ENCODE results near the gene CSNK1G2.

The CSNK1G2 gene

GRCh38 chr19:1913781-1914577 is 27.0 kb upstream of the CSNK1G2 start:
- H3K27me3 Mint-ChIP-seq (ENCODE audit: low read depth): no peaks in the 10 kb centered on the region

GRCh38 chr19:1914826-1915341 is 26.1 kb upstream of the CSNK1G2 start:
- Mint-ChIP-seq H3K27ac (no peak overlapping the region), H3K9me3 (no peaks in the 10 kb centered on the region), H3K4me1 (no peaks in the 10 kb centered on the region), H3K4me3 (no peak overlapping the region), H3K27me3 (ENCODE audit: low read depth) (no peaks in the 10 kb centered on the region), H3K36me3 (ENCODE audit: low read depth) (peaks cover 21% of the 10 kb centered on the region)
- no peak for TF ChIP-seq CTCF (IDR thresholded peaks at IDR 0.05; ENCODE audit: unreplicated experiment in 3 of 3)

More at GRCh38 chr19:1913781-1914577, 27.0 kb upstream of the CSNK1G2 start:
- Mint-ChIP-seq H3K27ac (no peak overlapping the region), H3K36me3 (ENCODE audit: low read depth) (peaks cover 21% of the 10 kb centered on the region), H3K9me3 (no peaks in the 10 kb centered on the region), H3K4me3 (no peak overlapping the region), H3K4me1 (no peaks in the 10 kb centered on the region)
- TF ChIP-seq CTCF (IDR thresholded peaks at IDR 0.05; ENCODE audit: unreplicated experiment in 3 of 3): no peak

- Mint-ChIP-seq H3K36me3 (ENCODE audit: low read depth) (peaks cover 24% of the 10 kb centered on the region), H3K27me3 (ENCODE audit: low read depth) (no peaks in the 10 kb centered on the region), H3K4me3 (no peak overlapping the region), H3K27ac (no peak overlapping the region), H3K4me1 (no peaks in the 10 kb centered on the region), H3K9me3 (no peaks in the 10 kb centered on the region)
- TF ChIP-seq CTCF (IDR thresholded peaks at IDR 0.05; ENCODE audit: unreplicated experiment in 3 of 3): no peak
Observed at GRCh38 chr19:1917146-1917545, 23.8 kb upstream of the CSNK1G2 start.

GRCh38 chr19:1917926-1918325 is 23.0 kb upstream of the CSNK1G2 start:
- no peak for TF ChIP-seq CTCF (IDR thresholded peaks at IDR 0.05; ENCODE audit: unreplicated experiment in 3 of 3)
- no peak overlapping the region for H3K4me3 Mint-ChIP-seq
- H3K9me3 Mint-ChIP-seq: no peaks in the 10 kb centered on the region
- no peaks in the 10 kb centered on the region for H3K4me1 Mint-ChIP-seq
- H3K27ac Mint-ChIP-seq: no peak overlapping the region
- H3K27me3 Mint-ChIP-seq (ENCODE audit: low read depth): no peaks in the 10 kb centered on the region
- peaks cover 32% of the 10 kb centered on the region for H3K36me3 Mint-ChIP-seq (ENCODE audit: low read depth)

- TF ChIP-seq CTCF (IDR thresholded peaks at IDR 0.05; ENCODE audit: unreplicated experiment in 3 of 3): no peak
- Mint-ChIP-seq H3K4me3 (no peak overlapping the region), H3K9me3 (no peaks in the 10 kb centered on the region), H3K27ac (no peak overlapping the region), H3K4me1 (no peaks in the 10 kb centered on the region), H3K36me3 (ENCODE audit: low read depth) (peaks cover 28% of the 10 kb centered on the region), H3K27me3 (ENCODE audit: low read depth) (no peaks in the 10 kb centered on the region)
Observed at GRCh38 chr19:1918975-1919374, 22.0 kb upstream of the CSNK1G2 start.

- TF ChIP-seq CTCF (IDR thresholded peaks at IDR 0.05; ENCODE audit: unreplicated experiment in 3 of 3): no peak
- no peaks in the 10 kb centered on the region for H3K27me3 Mint-ChIP-seq (ENCODE audit: low read depth)
- H3K27ac Mint-ChIP-seq: no peak overlapping the region
- no peaks in the 10 kb centered on the region for H3K9me3 Mint-ChIP-seq
- H3K4me3 Mint-ChIP-seq: no peak overlapping the region
- no peaks in the 10 kb centered on the region for H3K4me1 Mint-ChIP-seq
- H3K36me3 Mint-ChIP-seq (ENCODE audit: low read depth): peaks cover 28% of the 10 kb centered on the region
Observed at GRCh38 chr19:1920644-1921043, 20.3 kb upstream of the CSNK1G2 start.
